ENCODE data around the gene MRPL12. TPM values are rescaled to one million over a fixed set of nuclear protein-coding genes. Genes with fewer than 3 reads are reported as not detected.

MRPL12 gene
- total RNA-seq, 2 donors from 2014 or later, result 17.1 to 45.8 TPM

- H3K27ac ChIP-seq, result peak overlapping the region in 3 of 4 donors; percentile 63 to 88 (median 86)
Measured at GRCh38 chr17:81665205-81666091, 37.7 kb upstream of the MRPL12 start.

GRCh38 chr17:81666092-81666341 lies 37.1 kb upstream of the MRPL12 start:
- Histone ChIP-seq H3K27me3 (no peaks in the 10 kb centered on the region), H3K27ac (peak overlapping the region; percentile 63 to 88 (median 79)), H3K36me3 (replicated peaks in 1 of 2; ENCODE audit: insufficient read depth in 1 of 2, low read depth in 2 of 2) (peaks cover 0 to 2% of the 10 kb centered on the region in 2 donors), H3K9me3 (no peaks in the 10 kb centered on the region), H3K4me3 (peak overlapping the region; percentile 75 to 80), H3K4me1 (peaks cover 22% of the 10 kb centered on the region)
- TF ChIP-seq CTCF (IDR thresholded peaks at IDR 0.05), result no peak
- TF ChIP-seq POLR2A (IDR thresholded peaks at IDR 0.05), result no peak
- intact Hi-C loops (cut with DNase I), result no loop called here
- DNase-seq, result no peak
- peak; percentile 27 for ATAC-seq
- WGBS, 2 donors, result 0% methylated on average over 8 to 16 of the region's 16 CpGs

More at GRCh38 chr17:81665205-81666091, 37.7 kb upstream of the MRPL12 start:
- Histone ChIP-seq H3K4me3 (peak overlapping the region; percentile 75 to 80), H3K4me1 (peaks cover 27% of the 10 kb centered on the region), H3K9me3 (no peaks in the 10 kb centered on the region), H3K36me3 (replicated peaks in 1 of 2; ENCODE audit: insufficient read depth in 1 of 2, low read depth in 2 of 2) (peaks cover 0 to 2% of the 10 kb centered on the region in 2 donors), H3K27me3 (no peaks in the 10 kb centered on the region)
- WGBS, 2 donors, result 54 to 64% methylated on average over 18 to 29 of the region's 30 CpGs
- TF ChIP-seq CTCF (IDR thresholded peaks at IDR 0.05) (no peak), POLR2A (IDR thresholded peaks at IDR 0.05) (no peak)
- intact Hi-C loops (cut with DNase I), result no loop called here
- ATAC-seq, result peak; percentile 2
- peak in 2 of 4 donors; percentile 16 to 17 for DNase-seq

- TF ChIP-seq CTCF (IDR thresholded peaks at IDR 0.05) (no peak), POLR2A (IDR thresholded peaks at IDR 0.05) (peak; percentile 76 to 88 (median 88))
- ATAC-seq (peak; percentile 98), DNase-seq (peak; percentile 95 to 97 (median 96))
- Histone ChIP-seq H3K36me3 (replicated peaks in 1 of 2; ENCODE audit: insufficient read depth in 1 of 2, low read depth in 2 of 2) (peaks cover 0 to 6% of the 10 kb centered on the region in 2 donors), H3K27me3 (no peaks in the 10 kb centered on the region), H3K9me3 (no peaks in the 10 kb centered on the region), H3K4me1 (peaks cover 19% of the 10 kb centered on the region), H3K4me3 (peak within 1 kb of the TSS; percentile 75 to 80), H3K27ac (peak within 1 kb of the TSS; percentile 63 to 88 (median 79))
- 0% methylated on average over 2 to 89 of the region's 96 CpGs for WGBS, 2 donors
- intact Hi-C loops (cut with DNase I), result no loop called here
Measured at GRCh38 chr17:81666342-81667191, 36.6 kb upstream of the MRPL12 start, which contains the start of the genes CCDC137 and OXLD1. Gene CCDC137, plus strand, starts transcription at chr17:81666737. Its CDS starts 30 bp downstream, at chr17:81666767. Gene OXLD1, minus strand, starts transcription at chr17:81666605. Its CDS starts 28 bp downstream, at chr17:81666577.

GRCh38 chr17:81667754-81668153 lies 35.4 kb upstream of the MRPL12 start:
- Histone ChIP-seq H3K9me3 (no peaks in the 10 kb centered on the region), H3K27me3 (no peaks in the 10 kb centered on the region), H3K4me3 (no peak overlapping the region), H3K36me3 (replicated peaks in 1 of 2; ENCODE audit: insufficient read depth in 1 of 2, low read depth in 2 of 2) (peaks cover 0 to 17% of the 10 kb centered on the region in 2 donors), H3K4me1 (peaks cover 19% of the 10 kb centered on the region), H3K27ac (no peak overlapping the region)
- DNase-seq (no peak), ATAC-seq (no peak)
- WGBS, 2 donors, result 79 to 83% methylated on average over 18 of the region's 18 CpGs
- no peak for TF ChIP-seq CTCF (IDR thresholded peaks at IDR 0.05)
- TF ChIP-seq POLR2A (IDR thresholded peaks at IDR 0.05), result no peak
- intact Hi-C loops (cut with DNase I), result no loop called here
